GM12892 (cell line): ENCODE results near the gene RNU1-3.
"Not testable (repeated sequence)": the region's sequence is repeated elsewhere in the genome, so short reads cannot be mapped to it uniquely, and the experiment has no call there.

Experiments
- POLR2A ChIP-seq: IDR thresholded peaks from 2 replicates; pipeline ENCODE4 v1.6.1; 2011; ENCODE audit warnings: low read depth, low read length, control low read depth
- POLR2AphosphoS5 ChIP-seq: IDR thresholded peaks from 2 replicates; pipeline ENCODE4 v1.6.1; 2011; ENCODE audit warnings: low read depth, low read length, control low read depth

DNA sequence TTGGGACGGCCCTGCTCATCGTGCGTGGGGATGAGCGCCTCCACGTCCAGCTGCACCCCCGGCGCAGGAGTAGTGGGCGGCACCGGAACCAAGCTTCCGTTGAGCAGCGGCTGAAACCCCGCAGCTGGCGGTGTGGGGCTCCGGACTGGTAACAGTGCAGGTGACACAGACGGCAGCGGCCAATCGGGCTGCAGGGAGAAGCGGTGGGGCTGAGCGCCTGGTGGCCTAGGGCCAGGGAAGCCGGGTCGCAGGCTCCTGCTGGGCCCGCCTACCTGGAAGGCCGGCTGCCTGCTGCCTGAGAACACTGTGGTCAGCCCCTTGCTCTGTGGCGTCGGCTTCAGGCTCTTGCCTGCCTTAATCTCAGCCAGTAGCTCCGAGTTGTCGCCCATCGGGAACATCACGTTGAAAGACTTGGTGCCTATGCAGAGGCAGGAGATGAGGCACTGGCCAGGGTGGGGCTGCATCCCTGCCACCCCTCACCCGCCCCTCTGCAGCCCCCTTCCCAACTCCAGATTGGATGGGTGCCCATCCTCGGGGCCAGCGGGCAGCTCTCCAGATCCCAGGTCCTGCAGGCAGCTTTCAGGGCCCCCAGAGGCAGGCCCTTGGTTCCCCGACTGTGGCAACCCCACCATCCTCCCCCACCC lies 29.9 kb upstream of the RNU1-3 start:
- not testable (repeated sequence) for TF ChIP-seq POLR2AphosphoS5, POLR2A
